Forelimb muscle (tissue), 1 donor: ENCODE measurements around the gene SMOC1. TPM values are rescaled to one million over a fixed set of nuclear protein-coding genes. Genes with fewer than 3 reads are reported as not detected.

Experiments
- DNase-seq: peaks from one replicate; pipeline ENCODE4 v3.0.0-alpha.2; 2013; ENCODE audit warnings: low read depth
- polyA plus RNA-seq: library from polyadenylated mRNA; unstranded; fragments of 120-200 nt; gene quantifications from one replicate; pipeline ENCODE4 v1.2.1, GENCODE V29; 2013; ENCODE audit not compliant: insufficient read length

Gene SMOC1
- polyA plus RNA-seq, result 5.1 TPM

- no peak for DNase-seq
Measured at GRCh38 chr14:69879175-69880043, at the start of gene SMOC1. TSS of gene SMOC1 (plus strand) at chr14:69879416. CDS start at chr14:69879679, 263 bp downstream.

- no peak for DNase-seq
Measured at GRCh38 chr14:69838881-69839416, 40.3 kb upstream of the SMOC1 start.

GRCh38 chr14:69839661-69840060 is 39.6 kb upstream of the SMOC1 start:
- no peak for DNase-seq

GRCh38 chr14:69841656-69842055 is 37.6 kb upstream of the SMOC1 start:
- no peak for DNase-seq

- no peak for DNase-seq
Measured at GRCh38 chr14:69842686-69843420, 36.4 kb upstream of the SMOC1 start.

GRCh38 chr14:69844171-69844570 is 35.0 kb upstream of the SMOC1 start:
- no peak for DNase-seq

- DNase-seq, result no peak
Measured at GRCh38 chr14:69845050-69845581, 34.1 kb upstream of the SMOC1 start.

GRCh38 chr14:69845787-69846186 is 33.4 kb upstream of the SMOC1 start:
- DNase-seq, result no peak

GRCh38 chr14:69848156-69848555 is 31.1 kb upstream of the SMOC1 start:
- DNase-seq, result no peak

GRCh38 chr14:69848903-69849391 is 30.3 kb upstream of the SMOC1 start:
- DNase-seq, result no peak

- no peak for DNase-seq
Measured at GRCh38 chr14:69850086-69850735, 29.0 kb upstream of the SMOC1 start.

- DNase-seq, result no peak
Measured at GRCh38 chr14:69850736-69851112, 28.5 kb upstream of the SMOC1 start.

- DNase-seq, result no peak
Measured at GRCh38 chr14:69852531-69853321, 26.5 kb upstream of the SMOC1 start.

GRCh38 chr14:69853774-69854173 is 25.4 kb upstream of the SMOC1 start:
- no peak for DNase-seq

GRCh38 chr14:69854598-69854997 is 24.6 kb upstream of the SMOC1 start:
- DNase-seq, result no peak

GRCh38 chr14:69855180-69855832 is 23.9 kb upstream of the SMOC1 start:
- DNase-seq, result no peak

GRCh38 chr14:69858801-69859200 is 20.4 kb upstream of the SMOC1 start:
- no peak for DNase-seq

- no peak for DNase-seq
Measured at GRCh38 chr14:69859591-69859990, 19.6 kb upstream of the SMOC1 start.

- DNase-seq, result no peak
Measured at GRCh38 chr14:69860221-69860620, 19.0 kb upstream of the SMOC1 start.

- no peak for DNase-seq
Measured at GRCh38 chr14:69861025-69861569, 18.1 kb upstream of the SMOC1 start.
